Measurements from ENCODE around the gene FUT4. TPM values are rescaled to one million over a fixed set of nuclear protein-coding genes. Genes with fewer than 3 reads are reported as not detected.

Gene FUT4
- total RNA-seq, 4 donors from 2014 or later: 14.9 to 39.0 (median 22.4) TPM

GRCh38 chr11:94590352-94591041 is 46.8 kb downstream of the FUT4 start:
- 72 to 80% methylated on average over 6 of the region's 6 CpGs for WGBS, 2 donors (ENCODE audit: low coverage in 1 of 2)
- intact Hi-C loops (cut with DNase I; ENCODE audit: low total_unique reads): no loop called here

GRCh38 chr11:94593030-94593429 is 49.3 kb downstream of the FUT4 start:
- Histone ChIP-seq H3K27me3 (no peaks in the 10 kb centered on the region), H3K36me3 (peaks cover 0 to 13% (median 4%) of the 10 kb centered on the region in 4 donors), H3K9me3 (no peaks in the 10 kb centered on the region), H3K27ac (no peak overlapping the region), H3K4me3 (no peak overlapping the region), H3K4me1 (no peaks in the 10 kb centered on the region)
- 67 to 77% methylated on average over 2 of the region's 2 CpGs for WGBS, 2 donors (ENCODE audit: low coverage in 1 of 2)
- no peak for TF ChIP-seq CTCF (IDR thresholded peaks at IDR 0.05)
- no peak for TF ChIP-seq POLR2AphosphoS5 (IDR thresholded peaks at IDR 0.05)
- no peak for TF ChIP-seq EP300 (IDR thresholded peaks at IDR 0.05; ENCODE audit: low read depth)
- no peak for TF ChIP-seq POLR2A (IDR thresholded peaks at IDR 0.05)
- intact Hi-C loops (cut with DNase I; ENCODE audit: low total_unique reads) (no loop called here), in situ Hi-C loops (cut with MboI; ENCODE audit: low pct_ligation_motif_present in 1 of 4, low pct_unique_long_range_greater_than_20kb in 1 of 4, low sequenced_read_pairs in 3 of 4) (loop anchor here in 1 of 4 donors (10.0 kb wide), 1 partner anchor 68 kb away; no protein-coding TSS in a partner anchor)
- DNase-seq: no peak

More at GRCh38 chr11:94590352-94591041, 46.8 kb downstream of the FUT4 start:
- H3K27me3 ChIP-seq: no peaks in the 10 kb centered on the region
- peaks cover 0 to 9% (median 4%) of the 10 kb centered on the region in 4 donors for H3K36me3 ChIP-seq
- no peak for DNase-seq
- no peaks in the 10 kb centered on the region for H3K4me1 ChIP-seq
- no peak overlapping the region for H3K4me3 ChIP-seq
- TF ChIP-seq CTCF (IDR thresholded peaks at IDR 0.05) (no peak), POLR2AphosphoS5 (IDR thresholded peaks at IDR 0.05) (no peak), EP300 (IDR thresholded peaks at IDR 0.05; ENCODE audit: low read depth) (no peak), POLR2A (IDR thresholded peaks at IDR 0.05) (no peak)
- H3K27ac ChIP-seq: no peak overlapping the region
- no peaks in the 10 kb centered on the region for H3K9me3 ChIP-seq
- in situ Hi-C loops (cut with MboI; ENCODE audit: low pct_ligation_motif_present in 1 of 4, low pct_unique_long_range_greater_than_20kb in 1 of 4, low sequenced_read_pairs in 3 of 4): loop anchor here in 1 of 4 donors (10.0 kb wide), 1 partner anchor 66 kb away; no protein-coding TSS in a partner anchor

- Histone ChIP-seq H3K4me1 (no peaks in the 10 kb centered on the region), H3K27me3 (no peaks in the 10 kb centered on the region), H3K4me3 (no peak overlapping the region), H3K27ac (no peak overlapping the region), H3K36me3 (peaks cover 0 to 8% (median 0%) of the 10 kb centered on the region in 4 donors), H3K9me3 (no peaks in the 10 kb centered on the region)
- no peak for TF ChIP-seq POLR2A (IDR thresholded peaks at IDR 0.05)
- no peak for TF ChIP-seq POLR2AphosphoS5 (IDR thresholded peaks at IDR 0.05)
- no peak for TF ChIP-seq EP300 (IDR thresholded peaks at IDR 0.05; ENCODE audit: low read depth)
- no peak for TF ChIP-seq CTCF (IDR thresholded peaks at IDR 0.05)
- DNase-seq: no peak
- WGBS, 2 donors (ENCODE audit: low coverage in 1 of 2): 84 to 90% methylated on average over 6 of the region's 6 CpGs
- in situ Hi-C loops (cut with MboI; ENCODE audit: low pct_ligation_motif_present in 1 of 4, low pct_unique_long_range_greater_than_20kb in 1 of 4, low sequenced_read_pairs in 3 of 4): loop anchor here in 1 of 4 donors (10.0 kb wide), 1 partner anchor 70 kb away; no protein-coding TSS in a partner anchor
- intact Hi-C loops (cut with DNase I; ENCODE audit: low total_unique reads): no loop called here
Measured at GRCh38 chr11:94595076-94595475, 51.4 kb downstream of the FUT4 start.

- 20 to 67% methylated on average over 2 of the region's 2 CpGs for WGBS, 2 donors (ENCODE audit: low coverage in 1 of 2)
- Histone ChIP-seq H3K27me3 (no peaks in the 10 kb centered on the region), H3K4me3 (no peak overlapping the region), H3K36me3 (peaks cover 0 to 5% (median 0%) of the 10 kb centered on the region in 4 donors), H3K9me3 (no peaks in the 10 kb centered on the region), H3K27ac (no peak overlapping the region), H3K4me1 (no peaks in the 10 kb centered on the region)
- DNase-seq: no peak
- intact Hi-C loops (cut with DNase I; ENCODE audit: low total_unique reads) (no loop called here), in situ Hi-C loops (cut with MboI; ENCODE audit: low pct_ligation_motif_present in 1 of 4, low pct_unique_long_range_greater_than_20kb in 1 of 4, low sequenced_read_pairs in 3 of 4) (loop anchor here in 1 of 4 donors (10.0 kb wide), 1 partner anchor 73 kb away; no protein-coding TSS in a partner anchor)
- TF ChIP-seq POLR2A (IDR thresholded peaks at IDR 0.05): no peak
- no peak for TF ChIP-seq EP300 (IDR thresholded peaks at IDR 0.05; ENCODE audit: low read depth)
- TF ChIP-seq POLR2AphosphoS5 (IDR thresholded peaks at IDR 0.05): no peak
- TF ChIP-seq CTCF (IDR thresholded peaks at IDR 0.05): peak in 1 of 5 experiments; percentile 24
Measured at GRCh38 chr11:94597896-94598295, 54.2 kb downstream of the FUT4 start.

Other genes starting within 250 kb of the FUT4 start
- not detected for gene IZUMO1R, start 239.3 kb upstream of the FUT4 start, total RNA-seq
- gene GPR83, start 142.5 kb upstream of the FUT4 start, total RNA-seq: 1 to 10 TPM in 1 of 4 donors, not detected in 3; 3.8 TPM
- gene MRE11, start 50.1 kb upstream of the FUT4 start, total RNA-seq: 10 to 100 TPM in 2 of 4 donors, 1 to 10 TPM in 2; 5.6 to 17.0 (median 9.9) TPM
- 10 to 100 TPM; 24.4 to 43.6 (median 33.2) TPM for gene ANKRD49, start 49.9 kb upstream of the FUT4 start, total RNA-seq
- not detected for gene C11orf97, start 31.5 kb upstream of the FUT4 start, total RNA-seq
- 10 to 100 TPM in 1 of 4 donors, 1 to 10 TPM in 3; 6.7 to 17.9 (median 8.9) TPM for gene PIWIL4, start 23.4 kb downstream of the FUT4 start, total RNA-seq
- 10 to 100 TPM; 14.3 to 23.9 (median 16.8) TPM for gene AMOTL1, start 224.4 kb downstream of the FUT4 start, total RNA-seq

Measured in transverse colon (tissue), 4 donors.